Kidney capillary endothelial cell (primary cell): Measurements from ENCODE around the gene ADGRB3.
"Not testable (repeated sequence)": the region's sequence is repeated elsewhere in the genome, so short reads cannot be mapped to it uniquely, and the experiment has no call there.

Experiments
- DNase-seq: peaks from one replicate; pipeline ENCODE4 v3.0.0-alpha.2; 2018; ENCODE audit warnings: low spot score

The ADGRB3 gene

GRCh38 chr6:68650142-68650541 is 15.1 kb downstream of the ADGRB3 start:
- DNase-seq = no peak

- DNase-seq = no peak
Observed at GRCh38 chr6:68651011-68651985, 16.2 kb downstream of the ADGRB3 start.

GRCh38 chr6:68652117-68652536 is 17.0 kb downstream of the ADGRB3 start:
- no peak for DNase-seq

GRCh38 chr6:68653074-68653705 is 18.1 kb downstream of the ADGRB3 start:
- no peak for DNase-seq

- no peak for DNase-seq
Observed at GRCh38 chr6:68653706-68654089, 18.6 kb downstream of the ADGRB3 start.

- no peak for DNase-seq
Observed at GRCh38 chr6:68654134-68654533, 19.1 kb downstream of the ADGRB3 start.

GRCh38 chr6:68655028-68655427 is 19.9 kb downstream of the ADGRB3 start:
- no peak for DNase-seq

GRCh38 chr6:68657374-68658139 is 22.5 kb downstream of the ADGRB3 start:
- DNase-seq = no peak

- no peak for DNase-seq
Observed at GRCh38 chr6:68658338-68658737, 23.3 kb downstream of the ADGRB3 start.

- no peak for DNase-seq
Observed at GRCh38 chr6:68673255-68673654, 38.2 kb downstream of the ADGRB3 start.

GRCh38 chr6:68675548-68675947 is 40.5 kb downstream of the ADGRB3 start:
- no peak for DNase-seq

GRCh38 chr6:68676094-68676493 is 41.0 kb downstream of the ADGRB3 start:
- DNase-seq = not testable (repeated sequence)

- DNase-seq = no peak
Observed at GRCh38 chr6:68677058-68677457, 42.0 kb downstream of the ADGRB3 start.

GRCh38 chr6:68679399-68679798 is 44.3 kb downstream of the ADGRB3 start:
- DNase-seq = no peak

- DNase-seq = no peak
Observed at GRCh38 chr6:68680264-68680663, 45.2 kb downstream of the ADGRB3 start.

- DNase-seq = no peak
Observed at GRCh38 chr6:68689910-68690309, 54.8 kb downstream of the ADGRB3 start.

- DNase-seq = no peak
Observed at GRCh38 chr6:68691120-68691519, 56.0 kb downstream of the ADGRB3 start.

- no peak for DNase-seq
Observed at GRCh38 chr6:68693271-68693670, 58.2 kb downstream of the ADGRB3 start.

GRCh38 chr6:68695403-68695802 is 60.3 kb downstream of the ADGRB3 start:
- no peak for DNase-seq

- no peak for DNase-seq
Observed at GRCh38 chr6:68695838-68696237, 60.8 kb downstream of the ADGRB3 start.

GRCh38 chr6:68697394-68697793 is 62.3 kb downstream of the ADGRB3 start:
- no peak for DNase-seq

- no peak for DNase-seq
Observed at GRCh38 chr6:68701159-68701558, 66.1 kb downstream of the ADGRB3 start.

GRCh38 chr6:68704485-68704884 is 69.4 kb downstream of the ADGRB3 start:
- DNase-seq = no peak
